ENCODE measurements around the gene MAP3K1.
"Not testable (repeated sequence)": the region's sequence is repeated elsewhere in the genome, so short reads cannot be mapped to it uniquely, and the experiment has no call there.

MAP3K1 gene

GRCh38 chr5:56814963-56815657 is at the start of gene MAP3K1:
MAP3K1 (plus strand) TSS chr5:56815549; CDS start chr5:56815574, 25 bp downstream.
- peak; percentile 22 to 63 for DNase-seq

DNA sequence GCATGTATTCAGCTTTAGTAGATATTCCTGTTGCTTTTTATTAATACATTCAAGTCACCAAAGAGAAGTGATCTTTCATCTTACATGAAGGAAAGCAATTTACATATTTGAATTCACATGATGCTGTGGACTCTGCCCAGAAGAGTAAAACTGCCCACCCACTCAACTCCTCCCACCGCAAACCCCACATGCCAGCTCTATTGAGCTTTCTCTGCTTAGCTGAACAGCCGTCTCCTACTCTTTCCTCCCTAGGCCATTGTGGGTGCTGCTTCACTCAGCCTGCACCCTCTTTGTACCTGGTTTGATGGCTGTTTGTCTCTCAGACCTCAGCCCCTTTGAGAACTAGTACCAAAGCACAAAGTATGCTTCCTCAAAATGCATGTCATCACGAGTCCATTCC is 48.4 kb upstream of the MAP3K1 start:
- DNase-seq, result no peak

- DNase-seq, result no peak
Observed at GRCh38 chr5:56769875-56770604, 45.3 kb upstream of the MAP3K1 start.

DNA sequence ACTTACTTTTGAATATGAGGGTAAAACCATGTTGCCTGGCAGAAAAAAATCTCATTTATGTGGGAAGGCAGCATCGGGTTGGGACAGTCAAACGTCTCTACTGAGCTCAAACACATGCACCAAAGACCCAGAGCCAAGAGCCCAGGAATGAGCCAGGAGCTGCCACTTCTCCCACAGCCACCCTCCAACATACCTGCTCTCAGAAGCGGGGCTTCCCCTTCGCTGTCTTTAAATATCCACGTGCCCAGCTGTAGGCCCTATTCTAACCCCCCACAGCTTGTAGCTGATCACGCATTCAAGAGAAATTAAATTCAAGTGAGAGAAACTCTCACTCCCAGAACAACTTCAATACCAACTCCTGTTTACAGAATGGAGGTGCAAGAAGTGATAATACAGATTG is 42.6 kb upstream of the MAP3K1 start:
- no peak for DNase-seq

- DNase-seq, result no peak
Observed at GRCh38 chr5:56774957-56775356, 40.4 kb upstream of the MAP3K1 start.

GRCh38 chr5:56776212-56776846 is 39.0 kb upstream of the MAP3K1 start:
- not testable (repeated sequence) for DNase-seq

GRCh38 chr5:56783261-56783660 is 32.1 kb upstream of the MAP3K1 start:
- no peak for DNase-seq

- no peak for DNase-seq
Observed at GRCh38 chr5:56786346-56786745, 29.0 kb upstream of the MAP3K1 start.

GRCh38 chr5:56791396-56791795 is 24.0 kb upstream of the MAP3K1 start:
- DNase-seq, result no peak

DNA sequence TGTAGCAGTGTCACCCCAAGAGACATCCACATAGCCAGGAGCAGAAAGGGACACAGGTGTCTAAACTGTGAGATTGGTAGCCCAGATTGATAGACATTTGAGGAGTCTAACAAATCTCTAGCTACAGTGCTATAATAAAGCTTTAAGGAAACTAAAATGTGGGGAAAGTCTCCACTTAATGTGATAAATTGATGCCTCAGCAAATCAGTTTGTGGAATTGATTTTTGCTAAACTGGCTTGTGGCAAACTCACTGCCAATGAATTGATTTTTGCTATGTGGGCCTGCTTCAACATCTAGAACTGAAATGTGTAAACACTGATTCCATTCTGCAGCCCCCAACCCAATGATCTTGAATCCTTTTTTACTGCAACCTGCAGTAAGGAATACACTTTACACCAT is 16.8 kb upstream of the MAP3K1 start:
- no peak for DNase-seq

- no peak for DNase-seq
Observed at GRCh38 chr5:56800186-56800585, 15.2 kb upstream of the MAP3K1 start.

DNA sequence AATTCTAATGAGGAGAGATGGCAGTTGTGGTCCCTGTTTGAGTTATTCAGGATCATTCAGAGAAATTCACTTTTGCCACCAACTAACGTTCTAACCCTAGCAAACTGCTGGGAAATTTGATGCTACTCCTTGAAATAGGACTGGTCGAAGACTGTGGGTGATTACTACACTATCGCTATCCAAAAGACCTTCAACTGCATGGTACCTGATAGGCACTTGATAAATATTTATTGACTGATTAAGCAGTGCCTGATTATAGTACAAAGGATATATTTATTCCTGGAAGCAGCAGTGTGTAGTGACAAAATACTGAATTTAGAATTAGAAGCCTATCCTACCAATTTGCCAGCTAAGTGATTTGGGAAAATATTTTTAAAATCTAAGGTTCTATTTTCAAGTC is 14.1 kb upstream of the MAP3K1 start:
- DNase-seq, result no peak

GRCh38 chr5:56802205-56802604 is 13.1 kb upstream of the MAP3K1 start:
- peak; percentile 28 to 83 for DNase-seq

GRCh38 chr5:56803025-56803424 is 12.3 kb upstream of the MAP3K1 start:
- peak in 1 of 2 experiments; percentile 42 for DNase-seq

DNA sequence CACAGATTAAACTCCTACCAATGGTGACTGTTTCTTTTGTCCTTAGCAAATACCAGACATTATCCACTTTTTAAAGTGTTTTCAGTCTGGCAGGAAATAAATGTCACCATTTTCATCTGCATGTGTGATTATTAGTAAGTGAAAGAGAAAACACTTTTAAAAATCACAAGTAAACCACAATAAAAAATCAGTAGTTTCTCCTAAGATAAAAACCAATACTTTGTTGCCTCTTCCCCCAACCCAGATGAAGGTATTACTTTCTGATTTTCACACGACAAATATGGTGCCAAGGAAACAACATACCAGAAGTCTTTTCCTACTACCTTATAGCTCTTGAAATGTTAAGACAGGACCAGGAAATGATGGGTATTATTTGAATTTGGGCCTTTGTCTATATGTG is 11.5 kb upstream of the MAP3K1 start:
- no peak for DNase-seq

GRCh38 chr5:56807679-56808078 is 7.7 kb upstream of the MAP3K1 start:
- no peak for DNase-seq

DNA sequence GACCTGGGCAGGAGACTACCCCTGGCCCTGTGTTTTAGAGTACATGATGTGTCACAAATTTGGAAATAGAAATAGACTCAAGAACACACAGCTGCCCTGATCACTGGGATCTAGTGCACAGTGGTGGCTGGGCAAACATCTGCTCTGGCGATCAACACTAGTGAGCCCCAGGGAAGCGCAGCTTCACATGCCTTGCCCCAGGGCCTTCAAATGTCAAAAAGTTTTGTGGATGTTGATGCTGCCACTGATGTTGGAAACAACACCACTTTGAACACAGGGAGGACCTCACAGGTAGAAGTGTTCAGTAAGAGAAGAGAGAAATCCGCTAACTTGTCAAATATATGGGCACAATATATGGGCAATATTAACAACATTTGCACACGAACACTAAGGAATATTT is 7.1 kb upstream of the MAP3K1 start:
- DNase-seq, result no peak

- no peak for DNase-seq
Observed at GRCh38 chr5:56810826-56811225, 4.5 kb upstream of the MAP3K1 start.

- DNase-seq, result no peak
Observed at GRCh38 chr5:56812110-56812509, 3.2 kb upstream of the MAP3K1 start.

- no peak for DNase-seq
Observed at GRCh38 chr5:56813302-56813701, 2.0 kb upstream of the MAP3K1 start.

DNA sequence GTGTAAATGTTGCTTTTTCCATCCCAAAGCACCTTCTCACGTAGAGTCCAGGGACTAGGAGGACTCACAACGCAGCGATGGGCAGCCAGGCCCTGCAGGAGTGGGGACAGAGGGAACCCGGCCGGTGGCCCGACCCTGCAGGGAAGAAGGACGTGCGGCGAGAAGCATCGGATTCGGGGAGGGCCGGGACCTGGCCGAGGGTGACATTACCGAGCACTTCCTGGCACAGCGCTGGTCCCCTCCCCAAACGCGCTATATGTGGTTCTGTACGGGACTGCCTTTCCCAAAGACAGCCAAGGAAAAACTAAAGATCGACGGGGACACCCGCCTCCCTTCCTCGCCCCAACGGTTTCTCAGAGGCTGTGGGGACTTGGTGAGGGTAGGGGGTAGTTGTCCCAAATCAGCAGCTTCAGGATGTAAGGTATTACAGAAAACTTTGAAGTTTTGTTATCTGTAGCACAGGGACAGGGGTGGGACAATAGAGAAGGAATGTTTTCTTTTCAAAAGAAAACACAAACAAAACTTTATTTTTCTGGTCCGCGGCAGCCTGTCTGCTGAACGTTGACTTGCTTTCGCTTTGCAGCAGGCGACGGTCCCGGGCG is 887 bp upstream of the MAP3K1 start:
- DNase-seq, result peak; percentile 9 to 24

GRCh38 chr5:56815658-56816545 is 553 bp downstream of the MAP3K1 start:
- peak in 1 of 2 experiments; percentile 44 for DNase-seq

Measured in NCI-H524 (cell line).